Testis (tissue), 2 donors: Measurements from ENCODE around the gene SPEM2.

ENCODE experiments used
- CTCF ChIP-seq, 3 experiments: fragments of 450-650 bp in 2 of 3; fragments of 200-600 bp in 1 of 3; sonication (generic) in 1 of 3; IDR thresholded peaks; one replicate each; pipeline ENCODE4 v1.5.1; 2016 to 2019; ENCODE audit warnings: antibody characterized with exemption in 3 of 3, mild to moderate bottlenecking in 2 of 3, moderate library complexity in 1 of 3
- POLR2A ChIP-seq: fragments of 450-650 bp; IDR thresholded peaks from one replicate; pipeline ENCODE4 v1.6.1; 2017; ENCODE audit warnings: antibody characterized with exemption, mild to moderate bottlenecking, moderate library complexity

GRCh38 chr17:7408252-7408727 lies 17.1 kb upstream of the SPEM2 start:
- no peak for TF ChIP-seq CTCF (IDR thresholded peaks at IDR 0.05)
- TF ChIP-seq POLR2A, result no peak
